CD4-positive, alpha-beta T cell treated with Interleukin-1 beta for 1 hour (primary cell): ENCODE data around the gene PCSK2.

ENCODE experiments used
- DNase-seq, 2 donors: peaks; one replicate each; pipeline ENCODE4 v3.0.0-alpha.2; 2020 to 2022

Gene PCSK2

DNA sequence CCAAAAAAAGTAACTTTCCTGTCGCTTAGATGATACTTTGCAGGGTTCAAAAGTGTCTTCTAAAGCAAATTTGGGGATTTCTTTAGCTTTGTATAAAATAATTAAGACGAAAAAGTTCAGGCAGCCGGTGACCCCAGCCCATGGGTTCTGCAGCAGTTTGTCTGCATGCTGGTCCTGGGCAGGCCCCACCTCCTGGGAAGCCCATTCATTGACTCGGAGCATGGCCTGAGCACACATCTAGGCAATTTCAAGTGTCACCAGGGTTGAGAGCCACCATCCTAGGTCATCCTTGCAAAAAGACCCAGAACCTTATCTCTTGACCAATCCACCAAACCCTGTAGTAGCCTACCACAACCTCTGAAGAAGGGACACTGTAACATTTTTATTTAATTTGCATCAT, 283.7 kb downstream of the PCSK2 start:
- no peak for DNase-seq

- no peak for DNase-seq
These were observed 284.6 kb downstream of the PCSK2 start for GRCh38 chr20:17511401-17511800.

DNA sequence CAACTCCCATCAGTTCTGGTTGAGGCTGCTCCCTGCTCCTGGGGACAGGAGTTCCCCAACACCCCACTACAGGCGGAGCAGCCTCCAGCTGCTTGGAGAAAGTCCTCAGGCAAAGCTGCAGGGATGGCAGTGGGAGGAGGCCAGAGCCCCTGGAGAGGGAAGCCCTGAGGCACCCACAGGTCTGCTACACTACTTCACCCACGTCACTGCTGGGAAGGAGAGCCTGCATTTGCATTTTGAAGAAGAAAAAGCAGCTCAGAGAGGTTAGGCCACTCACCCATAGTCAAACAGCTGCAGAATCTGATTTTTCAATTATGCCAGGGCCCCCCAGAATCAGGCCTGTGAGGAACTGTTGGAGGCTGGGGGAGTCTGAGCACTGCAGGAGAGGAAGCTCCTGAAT, 287.1 kb downstream of the PCSK2 start:
- no peak for DNase-seq

DNA sequence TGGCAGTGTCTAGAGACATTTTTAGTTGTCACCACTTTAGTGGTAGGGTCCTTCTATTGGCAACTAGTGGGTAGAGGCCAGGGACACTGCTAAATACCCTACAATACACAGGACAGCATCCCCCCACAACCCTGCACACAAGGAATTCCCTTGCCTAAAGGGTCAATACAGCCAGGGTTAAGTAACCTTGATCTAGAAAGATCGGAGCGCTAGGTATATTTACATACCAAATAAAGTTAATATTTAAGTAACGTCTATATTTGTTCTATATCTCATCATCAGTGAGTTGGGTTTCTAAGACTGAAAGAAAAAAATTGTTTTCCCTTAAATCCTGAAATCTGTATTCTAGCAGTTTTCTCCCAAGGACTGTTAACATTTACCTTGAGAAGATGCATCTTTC, 288.2 kb downstream of the PCSK2 start:
- DNase-seq: no peak

- no peak for DNase-seq
These were observed 291.7 kb downstream of the PCSK2 start for GRCh38 chr20:17518339-17519052.

DNA sequence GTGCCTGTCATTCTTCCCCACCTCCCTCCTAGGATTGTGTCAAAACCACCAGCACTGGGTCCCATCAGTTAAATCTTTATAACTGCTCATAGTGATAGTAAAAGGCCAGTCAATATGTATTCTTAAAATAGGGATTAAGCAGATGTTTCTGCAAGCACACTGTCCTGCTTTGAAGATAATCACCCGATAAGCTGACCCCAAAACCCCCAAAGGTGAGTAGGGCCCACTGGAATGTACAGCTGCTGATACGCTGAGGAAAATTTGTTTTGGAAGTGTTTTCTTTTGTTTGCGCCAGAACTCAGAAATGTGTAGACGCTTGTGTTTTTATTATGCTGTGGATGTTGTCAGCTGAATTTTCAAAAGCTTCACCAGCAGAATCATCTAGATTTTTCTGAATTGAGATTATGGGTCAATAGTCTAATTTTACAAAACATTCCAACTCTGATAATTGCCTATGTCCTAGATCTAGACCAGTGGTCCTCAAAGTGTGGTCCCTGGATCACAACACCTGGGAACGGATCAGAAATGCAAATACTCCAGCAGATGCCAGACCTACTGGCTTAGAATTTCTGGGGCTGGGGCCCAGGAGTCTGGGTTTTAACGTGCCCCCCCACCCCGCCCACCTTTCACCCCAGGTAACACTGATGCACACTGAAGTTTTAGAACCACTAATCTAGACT, 292.9 kb downstream of the PCSK2 start:
- DNase-seq: no peak

- DNase-seq: no peak
These were observed 293.7 kb downstream of the PCSK2 start for GRCh38 chr20:17520583-17520982.

DNA sequence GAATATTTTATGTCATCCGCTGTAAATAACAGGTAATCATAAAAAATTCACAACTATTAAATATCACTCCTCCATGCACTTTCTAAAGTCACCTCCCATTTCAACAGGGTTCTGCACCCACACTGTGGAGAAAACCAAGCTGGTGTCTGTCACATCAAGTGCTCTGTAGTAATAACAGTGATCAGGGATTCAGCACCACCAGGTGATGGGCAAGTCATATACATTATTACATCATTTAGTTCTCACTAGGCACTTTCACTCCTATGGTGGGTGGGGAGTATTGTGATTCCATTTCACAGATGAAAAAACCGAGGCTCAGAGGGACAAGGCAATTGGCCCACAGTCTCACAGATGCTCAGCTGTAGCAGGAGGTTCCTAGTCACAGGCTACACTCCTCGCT, 295.7 kb downstream of the PCSK2 start:
- no peak for DNase-seq

GRCh38 chr20:17523326-17523725, 296.5 kb downstream of the PCSK2 start:
- no peak for DNase-seq

GRCh38 chr20:17524560-17524959, 297.7 kb downstream of the PCSK2 start:
- DNase-seq: no peak

GRCh38 chr20:17525132-17525531, 298.3 kb downstream of the PCSK2 start:
- DNase-seq: no peak

GRCh38 chr20:17525650-17526049, 298.8 kb downstream of the PCSK2 start:
- DNase-seq: peak in 1 of 2 donors; percentile 44

DNA sequence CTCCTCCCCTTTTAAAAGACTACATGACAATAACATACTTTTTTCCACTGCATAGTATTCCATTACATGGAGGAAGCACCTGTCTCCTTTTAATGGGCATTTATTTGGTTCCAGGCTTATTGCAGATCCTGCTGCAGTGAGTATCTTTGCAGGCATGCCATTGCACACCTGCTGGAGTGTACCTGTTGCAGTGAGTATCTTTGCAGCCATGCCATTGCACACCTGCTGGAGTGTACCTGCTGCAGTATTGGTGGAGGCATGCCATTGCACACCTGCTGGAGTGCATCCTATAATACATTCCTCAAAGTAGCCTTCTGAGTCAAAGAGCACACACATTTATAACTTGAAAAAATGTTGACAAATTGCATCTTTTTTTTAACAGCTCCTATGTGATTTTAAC, 302.7 kb downstream of the PCSK2 start:
- no peak for DNase-seq

DNA sequence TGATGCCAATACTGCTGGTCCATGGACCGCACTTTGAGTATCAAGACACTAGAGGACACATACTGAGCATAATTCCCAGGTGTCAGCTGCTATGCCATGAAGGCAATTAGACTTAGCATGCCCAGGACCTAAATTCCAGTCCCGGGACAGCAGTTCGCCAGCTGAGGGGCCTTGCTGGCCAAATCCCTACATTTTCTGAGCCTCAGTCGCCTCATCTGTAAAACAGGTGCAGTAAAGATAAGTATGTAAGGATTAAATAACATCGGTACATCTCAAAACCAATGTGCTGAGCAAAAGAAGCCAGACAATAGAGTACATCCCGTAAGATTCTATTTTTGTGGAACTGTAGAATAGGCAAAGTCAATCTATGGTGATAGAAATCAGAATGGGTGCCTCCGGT, 303.3 kb downstream of the PCSK2 start:
- no peak for DNase-seq

DNA sequence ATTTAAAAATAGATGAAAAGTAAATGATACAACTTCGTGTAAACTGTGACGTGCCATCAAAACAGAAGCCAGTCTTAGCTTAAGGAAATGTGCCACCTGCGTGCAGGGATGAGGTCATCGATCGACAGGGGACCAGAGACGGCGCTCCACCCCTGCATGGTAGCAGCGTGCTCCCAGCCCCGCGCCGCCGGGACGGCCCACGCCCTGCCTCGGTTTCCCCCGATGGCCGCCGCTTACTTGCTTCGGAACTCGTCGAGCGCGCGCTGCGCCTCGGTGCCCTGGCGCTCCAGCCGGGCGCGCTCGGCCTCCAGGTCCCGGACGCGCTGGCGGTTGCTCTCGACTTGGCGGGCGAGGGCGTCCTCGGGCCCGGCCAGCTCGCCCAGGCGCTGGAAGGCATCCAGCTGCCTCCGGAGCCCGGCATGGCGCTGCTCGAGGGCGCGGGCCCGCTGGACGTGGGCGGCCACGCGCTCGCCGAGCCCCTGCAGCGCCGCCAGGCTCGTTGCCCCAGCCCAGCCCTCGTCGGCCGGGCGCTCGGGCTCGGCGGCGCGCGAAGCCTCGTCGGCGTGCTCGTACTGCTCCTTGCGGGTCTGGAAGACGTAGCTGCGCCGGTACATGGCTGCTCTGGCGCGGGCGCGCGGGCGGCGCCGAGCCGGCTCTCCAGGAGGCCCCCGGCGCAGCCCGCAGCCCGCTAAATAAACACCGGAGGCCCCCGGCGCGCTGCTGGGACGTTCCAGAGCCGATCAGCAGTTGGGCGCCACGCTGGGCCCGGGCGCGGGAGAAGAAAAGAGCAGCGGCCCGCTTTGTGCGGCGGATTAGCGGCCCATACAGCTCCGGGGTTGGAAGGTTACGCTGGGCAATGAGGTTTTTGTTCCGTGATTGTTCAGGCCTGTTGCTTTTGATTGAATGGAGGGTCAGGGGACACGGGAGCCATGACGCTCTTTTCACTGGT, 304.1 kb downstream of the PCSK2 start, which contains the start of gene BFSP1:
BFSP1 (minus strand) TSS at position 664 of the 949 bp plus-strand sequence; CDS start at position 614, 50 bp downstream.
- DNase-seq: peak; percentile 31 to 46

DNA sequence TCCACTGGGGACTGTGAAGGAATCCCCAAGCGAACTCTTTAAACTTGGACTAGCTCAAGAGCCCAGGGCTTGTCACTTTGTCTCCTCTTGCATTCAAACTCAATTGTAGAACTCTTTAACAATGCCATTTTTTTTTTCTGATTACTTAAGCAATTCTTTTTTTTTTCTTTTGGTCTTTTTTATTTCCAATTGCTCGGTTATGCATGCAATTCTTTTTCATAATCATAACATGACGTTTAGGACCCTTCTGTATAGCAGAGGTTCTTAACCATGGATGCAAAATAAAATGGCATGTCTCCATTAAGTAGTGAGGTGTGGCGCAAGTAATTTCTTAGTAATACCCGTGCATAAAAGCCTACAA, 304.8 kb downstream of the PCSK2 start:
- no peak for DNase-seq

- DNase-seq: peak in 1 of 2 donors; percentile 27
These were observed 306.6 kb downstream of the PCSK2 start for GRCh38 chr20:17533396-17533795.

DNA sequence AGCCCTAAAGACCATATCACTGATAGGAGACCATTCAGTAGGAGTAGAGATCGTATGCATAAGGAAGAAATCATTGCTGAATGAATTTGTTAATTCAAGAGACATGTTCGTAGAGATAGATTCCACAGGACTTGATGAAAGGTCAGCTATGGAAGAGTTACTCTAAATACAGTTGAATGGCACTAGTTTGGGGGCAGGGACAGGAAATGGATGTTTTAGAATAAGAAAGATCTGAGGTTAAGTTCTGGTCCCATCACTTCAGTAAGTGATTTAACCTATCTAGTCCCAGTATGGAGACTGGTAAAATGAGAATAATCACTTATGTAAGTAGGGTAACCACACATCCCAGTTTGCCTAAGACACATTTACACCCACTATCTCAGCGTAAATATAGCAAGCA, 307.2 kb downstream of the PCSK2 start:
- no peak for DNase-seq
